ENCODE results near the gene TNFRSF25.

- TF ChIP-seq CTCF (IDR thresholded peaks at IDR 0.05) (no peak), POLR2A (IDR thresholded peaks at IDR 0.05) (no peak)
Measured at GRCh38 chr1:6424000-6424565, 41.9 kb downstream of the TNFRSF25 start.
